Panc1 (cell line): ENCODE measurements around the gene FTO.

ENCODE experiments used
- POLR2AphosphoS5 ChIP-seq: IDR thresholded peaks from 2 replicates; pipeline ENCODE4 v1.6.1; 2012; ENCODE audit warnings: mild to moderate bottlenecking, low read depth, low read length, moderate library complexity
- SIN3A ChIP-seq: IDR thresholded peaks from 2 replicates; pipeline ENCODE4 v1.6.1; 2012; ENCODE audit warnings: low read depth, mild to moderate bottlenecking, low read length, moderate library complexity, borderline replicate concordance; ENCODE audit not compliant: insufficient read depth
- TCF7L2 ChIP-seq: IDR thresholded peaks from 2 replicates; pipeline ENCODE4 v1.6.1; 2011; ENCODE audit warnings: mild to moderate bottlenecking, low read depth, low read length, inconsistent platforms
- TF ChIP-seq, protein P1 (sequence below): fragments of 450-650 bp; IDR thresholded peaks from 2 replicates; pipeline ENCODE4 v1.5.1; 2017; ENCODE audit warnings: mild to moderate bottlenecking
- TF ChIP-seq, protein P2 (sequence below), 2 experiments: IDR thresholded peaks; 2 replicates each; pipeline ENCODE4 v1.6.1; 2011 to 2012; ENCODE audit warnings: low read depth in 2 of 2, control low read depth in 1 of 2, low read length in 1 of 2, mild to moderate bottlenecking in 1 of 2, moderate library complexity in 1 of 2; ENCODE audit not compliant: insufficient read depth in 1 of 2

- TF ChIP-seq POLR2AphosphoS5 = no peak
- TF ChIP-seq, protein P1, sequence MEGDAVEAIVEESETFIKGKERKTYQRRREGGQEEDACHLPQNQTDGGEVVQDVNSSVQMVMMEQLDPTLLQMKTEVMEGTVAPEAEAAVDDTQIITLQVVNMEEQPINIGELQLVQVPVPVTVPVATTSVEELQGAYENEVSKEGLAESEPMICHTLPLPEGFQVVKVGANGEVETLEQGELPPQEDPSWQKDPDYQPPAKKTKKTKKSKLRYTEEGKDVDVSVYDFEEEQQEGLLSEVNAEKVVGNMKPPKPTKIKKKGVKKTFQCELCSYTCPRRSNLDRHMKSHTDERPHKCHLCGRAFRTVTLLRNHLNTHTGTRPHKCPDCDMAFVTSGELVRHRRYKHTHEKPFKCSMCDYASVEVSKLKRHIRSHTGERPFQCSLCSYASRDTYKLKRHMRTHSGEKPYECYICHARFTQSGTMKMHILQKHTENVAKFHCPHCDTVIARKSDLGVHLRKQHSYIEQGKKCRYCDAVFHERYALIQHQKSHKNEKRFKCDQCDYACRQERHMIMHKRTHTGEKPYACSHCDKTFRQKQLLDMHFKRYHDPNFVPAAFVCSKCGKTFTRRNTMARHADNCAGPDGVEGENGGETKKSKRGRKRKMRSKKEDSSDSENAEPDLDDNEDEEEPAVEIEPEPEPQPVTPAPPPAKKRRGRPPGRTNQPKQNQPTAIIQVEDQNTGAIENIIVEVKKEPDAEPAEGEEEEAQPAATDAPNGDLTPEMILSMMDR = no peak
- TF ChIP-seq, protein P2, sequence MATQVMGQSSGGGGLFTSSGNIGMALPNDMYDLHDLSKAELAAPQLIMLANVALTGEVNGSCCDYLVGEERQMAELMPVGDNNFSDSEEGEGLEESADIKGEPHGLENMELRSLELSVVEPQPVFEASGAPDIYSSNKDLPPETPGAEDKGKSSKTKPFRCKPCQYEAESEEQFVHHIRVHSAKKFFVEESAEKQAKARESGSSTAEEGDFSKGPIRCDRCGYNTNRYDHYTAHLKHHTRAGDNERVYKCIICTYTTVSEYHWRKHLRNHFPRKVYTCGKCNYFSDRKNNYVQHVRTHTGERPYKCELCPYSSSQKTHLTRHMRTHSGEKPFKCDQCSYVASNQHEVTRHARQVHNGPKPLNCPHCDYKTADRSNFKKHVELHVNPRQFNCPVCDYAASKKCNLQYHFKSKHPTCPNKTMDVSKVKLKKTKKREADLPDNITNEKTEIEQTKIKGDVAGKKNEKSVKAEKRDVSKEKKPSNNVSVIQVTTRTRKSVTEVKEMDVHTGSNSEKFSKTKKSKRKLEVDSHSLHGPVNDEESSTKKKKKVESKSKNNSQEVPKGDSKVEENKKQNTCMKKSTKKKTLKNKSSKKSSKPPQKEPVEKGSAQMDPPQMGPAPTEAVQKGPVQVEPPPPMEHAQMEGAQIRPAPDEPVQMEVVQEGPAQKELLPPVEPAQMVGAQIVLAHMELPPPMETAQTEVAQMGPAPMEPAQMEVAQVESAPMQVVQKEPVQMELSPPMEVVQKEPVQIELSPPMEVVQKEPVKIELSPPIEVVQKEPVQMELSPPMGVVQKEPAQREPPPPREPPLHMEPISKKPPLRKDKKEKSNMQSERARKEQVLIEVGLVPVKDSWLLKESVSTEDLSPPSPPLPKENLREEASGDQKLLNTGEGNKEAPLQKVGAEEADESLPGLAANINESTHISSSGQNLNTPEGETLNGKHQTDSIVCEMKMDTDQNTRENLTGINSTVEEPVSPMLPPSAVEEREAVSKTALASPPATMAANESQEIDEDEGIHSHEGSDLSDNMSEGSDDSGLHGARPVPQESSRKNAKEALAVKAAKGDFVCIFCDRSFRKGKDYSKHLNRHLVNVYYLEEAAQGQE (IDR thresholded peaks at IDR 0.05; ENCODE audit: insufficient read depth in 1 of 2, low read depth in 2 of 2, low read length in 1 of 2) = no peak
- TF ChIP-seq SIN3A = no peak
- TF ChIP-seq TCF7L2 = no peak
These were observed 58.2 kb downstream of the FTO start for GRCh38 chr16:53761962-53762703.
